Measurements from ENCODE around the gene LACRT.

The LACRT gene

GRCh38 chr12:54598970-54599369 is 35.7 kb downstream of the LACRT start:
- no peak for DNase-seq

- DNase-seq = peak; percentile 67
Observed at GRCh38 chr12:54596526-54596946, 38.2 kb downstream of the LACRT start.

- DNase-seq = no peak
Observed at GRCh38 chr12:54595471-54595870, 39.2 kb downstream of the LACRT start.

GRCh38 chr12:54593725-54594124 is 41.0 kb downstream of the LACRT start:
- no peak for DNase-seq

GRCh38 chr12:54593135-54593534 is 41.6 kb downstream of the LACRT start:
- DNase-seq = no peak

GRCh38 chr12:54592316-54592715 is 42.4 kb downstream of the LACRT start:
- DNase-seq = peak; percentile 51

GRCh38 chr12:54590978-54591591 is 43.6 kb downstream of the LACRT start:
- DNase-seq = peak; percentile 87

- DNase-seq = no peak
Observed at GRCh38 chr12:54589964-54590363, 44.7 kb downstream of the LACRT start.

- DNase-seq = no peak
Observed at GRCh38 chr12:54588890-54589267, 45.8 kb downstream of the LACRT start.

GRCh38 chr12:54588110-54588889 is 46.4 kb downstream of the LACRT start, which contains the start of gene PPP1R1A:
TSS of gene PPP1R1A (minus strand) at chr12:54588659. CDS start at chr12:54588488, 171 bp downstream.
- DNase-seq = no peak

GRCh38 chr12:54587315-54587873 is 47.3 kb downstream of the LACRT start:
- DNase-seq = no peak

- DNase-seq = no peak
Observed at GRCh38 chr12:54586620-54587019, 48.1 kb downstream of the LACRT start.

GRCh38 chr12:54585243-54585642 is 49.5 kb downstream of the LACRT start:
- no peak for DNase-seq

GRCh38 chr12:54584128-54584527 is 50.6 kb downstream of the LACRT start:
- no peak for DNase-seq

- DNase-seq = no peak
Observed at GRCh38 chr12:54583726-54584125, 51.0 kb downstream of the LACRT start.

GRCh38 chr12:54581412-54581811 is 53.3 kb downstream of the LACRT start:
- no peak for DNase-seq

Data from RPMI8226 (cell line).